ENCODE measurements around the gene GRIK4.

DNA sequence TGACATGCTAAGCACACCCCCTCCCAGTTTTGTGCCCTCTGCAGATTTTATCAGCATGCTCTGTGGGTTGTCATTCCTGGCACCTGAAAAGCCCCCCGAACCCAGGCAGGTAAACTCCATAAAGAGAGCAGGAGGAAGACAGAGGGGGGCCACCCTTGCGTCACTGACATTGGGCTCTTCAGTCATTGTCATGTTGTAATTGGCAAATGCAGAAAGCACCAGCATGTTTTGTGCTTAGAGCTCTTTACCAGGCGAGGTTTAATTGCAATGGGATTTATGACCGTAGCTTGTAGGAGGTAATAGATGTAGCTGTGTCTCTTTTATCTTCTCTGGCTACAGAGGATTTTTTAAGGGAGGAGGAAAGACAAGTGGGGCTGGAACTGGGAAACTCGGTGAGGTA, 201.7 kb downstream of the GRIK4 start:
- TF ChIP-seq CTCF (conservative IDR thresholded peaks at IDR 0.05; ENCODE audit: low read length) (no peak), EZH2phosphoT487 (IDR thresholded peaks at IDR 0.05; ENCODE audit: borderline replicate concordance) (no peak)
